ENCODE measurements around the gene VPS35.

Gene VPS35

GRCh38 chr16:46606231-46606630 lies 82.7 kb downstream of the VPS35 start:
- DNase-seq: no peak

Data from stimulated activated naive CD4-positive, alpha-beta T cell treated with Interleukin-2 at 50 U/mL for 16 hours (primary cell).